Stimulated activated CD8-positive, alpha-beta memory T cell treated with anti-CD3 and anti-CD28 coated beads, Interleukin-12 subunit alpha, Interleukin-12 subunit beta, amount 100 ng/mL, for 24 hours (primary cell): ENCODE results near the gene THY1.

Experiments used
- DNase-seq: peaks from one replicate; pipeline ENCODE4 v3.0.0-alpha.2; 2020; ENCODE audit errors: extremely low read depth

The THY1 gene

GRCh38 chr11:119369132-119369925 is 53.6 kb downstream of the THY1 start:
- no peak for DNase-seq

GRCh38 chr11:119368121-119369034 is 54.6 kb downstream of the THY1 start:
- DNase-seq, result no peak

GRCh38 chr11:119367661-119368120 is 55.3 kb downstream of the THY1 start:
- no peak for DNase-seq
